Adipocyte (in vitro differentiated cells): ENCODE results near the gene ITPA.

Source experiments
- DNase-seq: peaks from one replicate; pipeline ENCODE4 v3.0.0-alpha.2; 2015; ENCODE audit warnings: low read depth
- H3K27me3 ChIP-seq: replicated peaks from 2 replicates; pipeline ENCODE4 v1.7.0; 2013; ENCODE audit warnings: mild to moderate bottlenecking, low read length, moderate library complexity; ENCODE audit not compliant: control insufficient read depth, insufficient read depth
- H3K36me3 ChIP-seq: 2 replicates; pipeline ENCODE4 v1.7.0; 2013; ENCODE audit warnings: low read length, mild to moderate bottlenecking, moderate library complexity; ENCODE audit not compliant: control insufficient read depth, insufficient read depth, severe bottlenecking
- H3K4me1 ChIP-seq: 2 replicates; pipeline ENCODE4 v1.7.0; 2013; ENCODE audit warnings: mild to moderate bottlenecking, low read length, moderate library complexity; ENCODE audit not compliant: control insufficient read depth, insufficient read depth
- H3K4me3 ChIP-seq: 2 replicates; pipeline ENCODE4 v1.7.0; 2013; ENCODE audit warnings: mild to moderate bottlenecking, low read length, moderate library complexity
- H3K9ac ChIP-seq: 2 replicates; pipeline ENCODE4 v1.7.0; 2013; ENCODE audit warnings: mild to moderate bottlenecking, low read length, moderate library complexity
- H3K9me3 ChIP-seq: 2 replicates; pipeline ENCODE4 v1.7.0; 2013; ENCODE audit warnings: mild to moderate bottlenecking, low read length, moderate library complexity; ENCODE audit not compliant: control insufficient read depth

ITPA gene

DNA sequence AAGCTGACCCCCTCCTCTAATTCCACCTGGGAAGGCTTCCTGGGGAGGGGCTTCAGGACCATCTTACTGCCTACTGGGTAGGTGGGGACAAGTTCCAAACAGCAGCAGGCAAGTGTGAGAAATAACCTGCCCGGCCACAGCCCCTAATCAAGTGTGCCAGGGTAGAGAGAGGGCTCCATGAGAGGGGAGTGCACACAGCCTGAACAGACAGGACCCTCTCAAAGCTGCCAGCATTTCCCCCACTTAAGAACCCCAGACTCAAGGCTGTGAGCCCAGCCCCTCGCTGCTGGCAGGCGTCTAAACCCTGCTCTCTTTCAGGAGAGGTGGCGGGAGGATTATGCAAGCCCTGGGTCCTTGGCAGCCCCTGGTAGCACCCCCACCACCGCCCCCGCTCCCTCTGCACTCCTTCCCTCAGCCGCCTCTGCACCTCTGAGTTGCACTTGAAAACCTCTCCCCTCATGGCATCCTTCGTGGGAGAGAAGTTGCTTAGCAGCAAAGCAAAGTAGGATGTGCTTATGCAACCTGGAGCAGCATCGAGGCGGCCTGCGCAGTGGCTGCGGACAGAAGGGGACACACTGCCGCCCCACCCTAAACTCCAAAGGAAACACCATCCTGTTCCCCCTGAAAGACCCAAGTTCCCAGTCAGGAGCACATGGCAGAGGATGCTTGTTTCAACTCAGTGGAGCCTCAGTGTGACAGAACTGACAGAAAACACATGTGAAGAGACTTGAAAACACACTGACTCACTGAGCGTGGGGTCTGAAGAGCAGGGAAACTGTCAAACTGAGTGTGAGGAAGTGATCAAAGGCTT lies 15.3 kb upstream of the ITPA start:
- H3K4me1 ChIP-seq: no peaks in the 10 kb centered on the region
- no peak overlapping the region for H3K4me3 ChIP-seq
- H3K27me3 ChIP-seq: no peaks in the 10 kb centered on the region
- no peaks in the 10 kb centered on the region for H3K9me3 ChIP-seq
- H3K36me3 ChIP-seq: peaks cover 79% of the 10 kb centered on the region
- no peak overlapping the region for H3K9ac ChIP-seq
- DNase-seq: no peak

DNA sequence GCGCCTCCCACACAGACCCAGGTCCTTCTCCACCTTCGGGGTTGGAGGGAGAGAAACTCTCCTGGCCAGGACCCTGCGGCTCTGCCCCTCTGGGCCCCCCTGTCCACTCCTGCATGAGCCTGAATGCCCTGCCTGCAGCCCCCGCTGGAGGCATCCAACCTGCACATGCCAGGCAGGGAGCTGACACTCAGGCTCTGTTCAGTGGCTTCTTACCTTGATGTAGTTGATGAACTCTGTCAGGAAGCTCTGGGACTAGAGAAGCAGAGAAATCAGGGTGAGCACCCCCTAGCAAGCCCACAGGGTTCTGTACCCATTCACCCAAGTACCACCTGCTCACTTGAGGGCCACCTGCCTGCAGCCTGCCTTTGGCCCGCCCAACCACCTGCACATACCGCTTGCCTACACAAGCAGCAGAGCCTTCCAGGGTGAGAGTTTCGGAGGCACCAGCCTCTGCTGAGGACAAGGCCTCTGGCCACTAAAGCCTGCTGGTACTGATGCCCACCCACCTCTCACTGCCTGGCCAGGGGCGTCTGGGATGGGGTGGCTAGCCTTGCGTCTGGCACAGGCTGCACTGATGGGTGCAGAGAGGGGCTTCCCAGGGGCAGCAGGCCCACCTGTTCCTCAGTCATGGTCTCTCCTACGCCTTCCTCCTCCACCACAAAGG lies 14.5 kb upstream of the ITPA start:
- Histone ChIP-seq H3K36me3 (peaks cover 84% of the 10 kb centered on the region), H3K4me1 (no peaks in the 10 kb centered on the region), H3K9ac (no peak overlapping the region), H3K27me3 (no peaks in the 10 kb centered on the region), H3K4me3 (no peak overlapping the region), H3K9me3 (no peaks in the 10 kb centered on the region)
- DNase-seq: no peak

DNA sequence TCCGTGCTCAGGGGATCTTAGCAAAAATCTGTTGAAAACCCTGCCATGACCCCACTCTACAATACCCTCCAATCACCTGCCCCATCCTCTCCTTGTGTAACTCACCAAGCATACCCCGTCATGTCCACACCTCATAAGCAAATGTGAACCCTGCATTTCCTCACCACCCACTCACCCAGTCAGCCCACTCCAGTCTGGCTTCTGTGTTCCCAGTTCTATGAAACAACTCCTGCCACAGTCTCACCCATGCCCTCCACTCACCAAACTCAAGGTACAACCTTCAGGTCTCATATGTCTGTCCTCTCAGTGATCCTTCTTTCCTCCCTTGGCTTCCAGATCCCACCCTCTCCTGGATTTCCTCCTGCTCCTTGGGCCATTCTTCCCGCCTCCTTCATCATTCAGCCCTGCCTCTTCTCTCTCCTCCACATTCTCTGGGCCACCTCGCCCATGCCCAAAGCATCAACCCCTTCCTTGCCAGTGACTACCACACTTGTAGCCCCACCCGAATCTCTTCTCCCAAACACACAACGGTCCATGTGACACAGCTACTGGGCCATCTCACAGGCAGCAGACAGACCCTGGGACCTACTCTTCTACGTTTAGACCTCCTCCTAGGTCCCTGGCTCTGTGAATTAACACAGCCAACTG lies 13.6 kb upstream of the ITPA start:
- no peak for DNase-seq
- H3K9ac ChIP-seq: no peak overlapping the region
- no peak overlapping the region for H3K4me3 ChIP-seq
- H3K4me1 ChIP-seq: no peaks in the 10 kb centered on the region
- H3K9me3 ChIP-seq: no peaks in the 10 kb centered on the region
- peaks cover 83% of the 10 kb centered on the region for H3K36me3 ChIP-seq
- no peaks in the 10 kb centered on the region for H3K27me3 ChIP-seq

DNA sequence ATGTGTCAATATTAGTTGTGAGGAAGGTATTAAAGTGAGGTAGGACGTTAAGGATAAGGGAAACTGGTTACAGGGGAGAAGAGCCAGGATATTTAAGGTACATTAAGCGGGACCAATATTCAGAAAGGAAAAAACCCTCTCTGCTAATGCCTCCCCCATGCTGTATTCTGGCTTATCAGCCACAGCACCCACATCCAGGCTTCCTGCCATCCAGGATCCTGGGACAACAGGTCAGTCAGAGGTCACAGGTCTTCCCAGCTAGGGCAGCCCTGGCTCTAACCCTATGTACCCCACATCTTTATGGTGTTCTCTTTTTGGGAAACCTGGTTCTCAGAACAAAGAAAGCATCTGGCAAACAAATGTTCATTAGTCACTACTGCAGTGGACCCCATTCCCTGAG lies 10.1 kb upstream of the ITPA start:
- Histone ChIP-seq H3K4me3 (no peak overlapping the region), H3K36me3 (peaks cover 54% of the 10 kb centered on the region), H3K4me1 (peaks cover 14% of the 10 kb centered on the region), H3K27me3 (no peaks in the 10 kb centered on the region), H3K9me3 (no peaks in the 10 kb centered on the region), H3K9ac (no peak overlapping the region)
- no peak for DNase-seq

DNA sequence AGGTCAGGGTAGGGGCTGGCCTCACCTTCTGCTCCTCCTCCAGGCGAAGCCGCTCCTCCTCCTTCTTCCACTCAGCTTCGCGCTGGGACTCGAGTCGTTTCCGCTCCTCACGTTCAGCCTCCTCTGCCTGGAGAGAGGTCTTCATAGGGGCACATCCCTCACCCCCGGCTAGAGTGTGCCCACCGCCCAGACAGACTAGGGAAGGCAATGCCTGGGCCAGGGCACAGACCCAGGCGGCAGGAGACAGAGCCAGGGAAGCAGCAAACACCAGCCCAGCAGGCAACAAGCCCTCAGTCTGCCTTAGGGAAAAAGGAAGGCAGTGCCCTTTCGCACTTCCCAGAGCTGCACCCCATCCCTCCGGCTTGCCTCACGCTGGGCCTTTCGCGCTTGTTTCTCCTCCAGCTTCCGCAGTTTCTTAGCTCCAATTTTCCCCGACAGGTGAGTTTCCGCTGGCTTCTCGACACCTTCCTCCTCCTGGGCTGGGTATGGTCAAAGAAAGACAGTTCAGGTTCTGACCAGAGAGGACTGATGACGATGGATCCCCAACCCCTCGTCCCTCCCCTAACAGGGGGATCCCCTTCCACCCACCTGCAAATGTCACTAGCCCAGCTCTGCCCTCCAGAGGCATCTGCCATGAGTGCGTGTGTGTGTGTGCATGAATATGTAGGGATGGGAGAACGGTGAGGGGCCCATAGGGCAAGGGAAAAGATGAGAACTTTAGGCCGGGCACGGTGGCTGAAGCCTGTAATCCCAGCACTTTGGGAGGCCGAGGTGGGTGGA lies 9.1 kb upstream of the ITPA start:
- Histone ChIP-seq H3K27me3 (no peaks in the 10 kb centered on the region), H3K36me3 (peaks cover 45% of the 10 kb centered on the region), H3K4me3 (no peak overlapping the region), H3K9me3 (no peaks in the 10 kb centered on the region), H3K9ac (no peak overlapping the region), H3K4me1 (peaks cover 14% of the 10 kb centered on the region)
- DNase-seq: no peak

DNA sequence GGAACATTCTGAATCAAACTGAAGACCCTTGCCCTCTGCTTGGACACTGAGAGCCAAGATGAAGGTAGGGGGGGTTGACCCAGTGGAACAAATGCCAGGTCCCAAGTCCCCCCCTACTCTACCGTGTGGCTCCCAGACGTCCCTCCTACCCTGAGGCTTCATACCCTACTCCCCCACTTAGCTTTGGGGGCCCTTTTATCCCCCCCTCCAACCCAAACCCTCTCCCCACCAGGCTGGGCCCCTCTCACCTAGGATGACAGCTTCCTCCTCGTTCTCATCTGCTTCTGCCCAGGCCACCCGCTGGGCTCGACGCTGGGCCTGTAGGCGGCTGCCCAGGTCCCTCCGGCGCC lies 6.4 kb upstream of the ITPA start:
- DNase-seq: no peak
- Histone ChIP-seq H3K4me1 (peaks cover 14% of the 10 kb centered on the region), H3K27me3 (no peaks in the 10 kb centered on the region), H3K4me3 (peak overlapping the region; percentile 96), H3K9ac (peak overlapping the region; percentile 88), H3K36me3 (peaks cover 23% of the 10 kb centered on the region), H3K9me3 (no peaks in the 10 kb centered on the region)

DNA sequence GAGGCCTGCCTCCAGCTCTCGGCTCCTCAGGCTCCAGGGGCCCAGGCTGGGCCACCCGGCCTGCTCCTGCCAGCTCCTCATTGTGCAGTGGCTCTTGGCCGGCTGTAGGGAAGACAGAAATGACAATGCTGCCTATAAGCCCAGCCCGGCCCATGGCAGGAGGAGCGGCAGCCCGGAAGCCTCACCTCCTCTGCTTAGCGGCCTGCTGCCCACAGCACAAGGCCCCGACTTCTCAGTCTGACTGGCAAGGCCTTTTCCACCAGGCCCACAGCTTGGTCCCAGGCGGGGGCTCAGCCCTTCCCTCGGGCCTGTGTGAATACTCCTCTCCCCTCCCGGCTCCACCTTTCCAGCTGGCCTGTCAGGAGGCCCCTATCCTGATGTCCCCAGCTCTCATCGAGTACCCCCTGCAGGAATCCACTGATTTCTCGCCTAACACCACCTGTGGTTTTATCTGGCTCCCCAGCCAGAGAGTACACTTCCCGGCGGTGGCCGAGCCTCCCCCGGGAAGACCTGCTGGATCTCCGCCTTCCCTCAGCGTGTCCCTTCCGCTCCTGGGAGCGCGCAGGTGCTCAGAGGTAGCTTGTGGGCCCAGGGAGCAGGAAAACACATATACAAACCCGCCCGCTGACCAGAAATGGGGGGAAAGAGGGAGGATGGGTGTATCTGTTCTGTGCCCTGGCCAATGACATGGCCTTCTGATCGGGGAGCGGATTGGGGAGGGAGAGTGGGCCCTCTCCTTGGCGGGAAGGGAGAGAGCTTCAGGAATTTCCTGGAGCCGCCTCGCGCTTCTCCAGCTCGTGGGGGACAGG lies 5.8 kb upstream of the ITPA start:
- Histone ChIP-seq H3K9me3 (no peaks in the 10 kb centered on the region), H3K27me3 (no peaks in the 10 kb centered on the region), H3K9ac (peak overlapping the region; percentile 88), H3K36me3 (peaks cover 23% of the 10 kb centered on the region), H3K4me3 (peak overlapping the region; percentile 96), H3K4me1 (peaks cover 19% of the 10 kb centered on the region)
- no peak for DNase-seq

DNA sequence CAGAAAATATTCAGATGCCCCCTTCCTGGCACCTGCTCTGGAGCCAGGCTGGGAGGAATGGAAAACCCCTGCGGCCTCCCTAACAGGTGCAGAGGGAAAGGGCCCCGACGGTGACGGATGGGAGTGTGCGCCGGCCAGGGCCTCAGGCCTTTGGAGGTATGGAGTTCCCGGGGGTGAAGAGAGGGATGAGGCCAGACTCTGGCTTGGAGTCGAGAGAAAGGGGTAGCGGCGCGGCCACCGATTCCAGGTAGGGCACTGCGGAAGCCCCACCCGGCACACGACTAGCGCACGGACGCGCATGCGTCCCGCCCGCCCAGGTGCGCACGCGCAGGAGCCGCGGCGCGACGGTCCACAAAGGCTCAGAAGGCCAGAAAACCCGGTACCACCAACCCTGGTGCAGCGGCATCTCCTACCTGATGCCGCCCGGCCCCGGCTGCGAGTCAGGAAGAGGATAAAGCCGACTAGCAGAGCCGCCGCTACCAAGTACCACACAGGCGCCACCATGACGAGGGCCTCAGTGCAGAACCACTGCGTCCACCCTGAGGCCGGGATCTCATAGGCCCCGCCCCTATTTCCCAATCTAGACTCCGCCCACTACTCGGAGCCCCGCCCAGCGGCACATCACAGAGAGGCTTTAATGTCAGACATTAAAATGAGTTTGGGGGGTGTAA lies 5.0 kb upstream of the ITPA start, which contains the start of gene DDRGK1:
DDRGK1 (minus strand) TSS at position 559 of the 671 bp plus-strand sequence; CDS start at position 504, 55 bp downstream.
- peak; percentile 95 for DNase-seq

DNA sequence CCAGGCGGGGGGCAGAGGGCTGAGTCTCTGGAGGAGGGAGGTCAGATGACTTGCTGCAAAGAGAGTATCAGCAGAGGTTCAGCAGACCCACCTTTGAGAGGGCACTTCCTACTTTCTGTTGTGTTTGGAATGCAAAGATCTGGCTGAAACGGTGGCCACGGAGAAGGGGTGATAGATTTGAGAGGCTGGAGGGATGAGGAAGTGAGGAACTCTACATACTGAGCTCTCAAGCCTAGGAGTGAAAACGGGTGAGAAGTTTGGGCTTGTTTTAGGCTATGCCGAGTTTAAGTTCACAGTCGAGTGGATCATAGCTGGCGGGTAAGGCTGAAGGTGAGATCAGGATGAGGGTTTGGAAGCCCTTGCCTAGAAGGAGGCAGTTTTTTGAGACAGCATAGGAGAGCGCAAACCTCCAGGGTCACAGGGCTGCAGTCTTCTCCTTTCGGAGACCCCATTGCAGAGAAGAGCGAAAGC lies 477 bp upstream of the ITPA start:
- DNase-seq: peak; percentile 39
- H3K9ac ChIP-seq: peak overlapping the region; percentile 90
- H3K9me3 ChIP-seq: no peaks in the 10 kb centered on the region
- peak overlapping the region; percentile 88 for H3K4me3 ChIP-seq
- H3K36me3 ChIP-seq: peaks cover 10% of the 10 kb centered on the region
- peaks cover 19% of the 10 kb centered on the region for H3K4me1 ChIP-seq
- H3K27me3 ChIP-seq: no peaks in the 10 kb centered on the region

More for the DNA sequence above, 5.0 kb upstream of the ITPA start, which contains the start of gene DDRGK1:
- peak within 1 kb of the TSS; percentile 88 for H3K9ac ChIP-seq
- H3K36me3 ChIP-seq: peaks cover 17% of the 10 kb centered on the region
- no peaks in the 10 kb centered on the region for H3K9me3 ChIP-seq
- H3K4me1 ChIP-seq: peaks cover 22% of the 10 kb centered on the region
- no peaks in the 10 kb centered on the region for H3K27me3 ChIP-seq
- H3K4me3 ChIP-seq: peak within 1 kb of the TSS; percentile 96

DNA sequence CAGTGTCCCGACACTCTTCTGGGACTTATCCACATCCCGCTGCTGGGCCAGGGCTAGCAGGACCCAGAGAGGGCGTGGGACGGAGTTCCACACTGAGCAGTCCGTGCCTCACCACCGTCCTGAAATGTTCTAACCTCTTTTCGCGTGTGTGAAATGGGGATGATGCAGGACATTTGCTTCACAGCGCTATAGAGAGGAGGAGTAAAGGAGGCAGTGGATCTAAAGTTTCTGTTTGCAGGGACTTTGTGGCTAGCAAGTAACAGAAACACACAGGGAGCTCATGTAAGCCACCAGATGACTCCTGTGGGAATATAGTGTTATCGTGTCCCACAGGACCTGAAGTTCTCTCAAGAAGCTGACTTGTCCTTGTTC lies 634 bp downstream of the ITPA start:
- no peaks in the 10 kb centered on the region for H3K9me3 ChIP-seq
- H3K36me3 ChIP-seq: peaks cover 14% of the 10 kb centered on the region
- H3K4me3 ChIP-seq: peak overlapping the region; percentile 88
- peak overlapping the region; percentile 90 for H3K9ac ChIP-seq
- peak; percentile 61 for DNase-seq
- no peaks in the 10 kb centered on the region for H3K27me3 ChIP-seq
- peaks cover 18% of the 10 kb centered on the region for H3K4me1 ChIP-seq
